A549 (cell line): Measurements from ENCODE around the gene TRAPPC12. TPM values are rescaled to one million over a fixed set of nuclear protein-coding genes. Genes with fewer than 3 reads are reported as not detected.

Source experiments
- ATAC-seq, 2 experiments: fragments of 200-7000 bp in 1 of 2; fragments of >200 bp in 1 of 2; cut with Nextera tagmentation in 1 of 2; cut with Tn5 transposase in 1 of 2; 3 replicates each; pipeline versions ENCODE4 v1.8.0 to v1.9.1; 2018 to 2020; ENCODE audit warnings: mild to moderate bottlenecking in 1 of 2, moderate library complexity in 1 of 2
- CTCF ChIA-PET: fragments of 300-600 bp; sonication (Branson Sonifier 250); formaldehyde crosslinking; extraction: SDS; loops from one replicate; lab custom pipeline; 2021; ENCODE audit warnings: antibody characterized with exemption, inconsistent platforms; lab: Yijun Ruan, JAX
- POLR2A ChIA-PET: fragments of 350-600 bp; formaldehyde crosslinking; extraction: SDS; loops from one replicate; lab custom pipeline; 2021; ENCODE audit warnings: antibody characterized with exemption, inconsistent platforms; lab: Yijun Ruan, JAX
- DNase-seq, 2 experiments: peaks; one replicate each; pipeline versions ENCODE4 v3.0.0 to v3.0.0-alpha.2; 2011 to 2016; ENCODE audit warnings: low read depth in 1 of 2, low spot score in 1 of 2
- FAIRE-seq: peaks from 2 replicates; lab custom pipeline; 2011; peaks lifted over from hg19 to GRCh38; lab: Jason Lieb, UNC
- H3K27ac ChIP-seq, 2 experiments: fragments of >200 bp; sonication (Bioruptor Twin); formaldehyde crosslinking; 3 replicates each; pipeline ENCODE4 v1.5.1; 2016 to 2017
- H3K4me1 ChIP-seq: fragments of >200 bp; sonication (Bioruptor Twin); formaldehyde crosslinking; 3 replicates; pipeline ENCODE4 v1.6.1; 2016
- H3K4me2 ChIP-seq: fragments of >200 bp; sonication (Bioruptor Twin); formaldehyde crosslinking; 3 replicates; pipeline ENCODE4 v1.6.1; 2016
- H3K4me3 ChIP-seq: fragments of >200 bp; sonication (Bioruptor Twin); formaldehyde crosslinking; 3 replicates; pipeline ENCODE4 v1.5.1; 2016
- H3K9me3 ChIP-seq: fragments of >200 bp; sonication (Bioruptor Twin); formaldehyde crosslinking; 3 replicates; pipeline ENCODE4 v1.6.1; 2016
- BHLHE40 ChIP-seq: IDR thresholded peaks from 2 replicates; pipeline ENCODE4 v1.6.1; 2012; ENCODE audit warnings: low read depth, low read length, inconsistent platforms
- CBX2 ChIP-seq: fragments of 200-600 bp; sonication (generic); IDR thresholded peaks from 2 replicates; pipeline ENCODE4 v1.6.1; 2016; ENCODE audit warnings: low read depth, mild to moderate bottlenecking, borderline replicate concordance
- CEBPB ChIP-seq, 2 experiments: fragments of >200 bp in 1 of 2; sonication (Bioruptor Twin) in 1 of 2; formaldehyde crosslinking in 1 of 2; IDR thresholded peaks; 2 replicates each; pipeline ENCODE4 v1.6.1; 2012 to 2016
- EHF ChIP-seq: fragments of 250-450 bp; sonication (Bioruptor Pico); IDR thresholded peaks from 2 replicates; pipeline ENCODE4 v1.5.0; 2020; ENCODE audit warnings: mild to moderate bottlenecking
- EHMT2 ChIP-seq: fragments of 200-600 bp; sonication (generic); IDR thresholded peaks from 2 replicates; pipeline ENCODE4 v1.6.1; 2016; ENCODE audit warnings: antibody characterized with exemption, low read depth, mild to moderate bottlenecking, moderate library complexity
- EP300 ChIP-seq, 2 experiments: fragments of >200 bp; sonication (Bioruptor Twin); formaldehyde crosslinking; IDR thresholded peaks; 2 replicates in 1 of 2; 3 replicates in 1 of 2; pipeline ENCODE4 v1.6.1; 2016 to 2017
- FOSL2 ChIP-seq, 2 experiments: fragments of 450-650 bp in 1 of 2; fragments of >200 bp in 1 of 2; sonication (Bioruptor Twin) in 1 of 2; formaldehyde crosslinking; IDR thresholded peaks; 2 replicates each; pipeline versions ENCODE4 v1.5.0 to v1.6.1; 2016 to 2020; ENCODE audit warnings: mild to moderate bottlenecking in 1 of 2, moderate library complexity in 1 of 2
- GATA3 ChIP-seq: IDR thresholded peaks from 2 replicates; pipeline ENCODE4 v1.6.1; 2012; ENCODE audit warnings: borderline replicate concordance
- HDAC2 ChIP-seq: fragments of 200-600 bp; sonication (generic); IDR thresholded peaks from 2 replicates; pipeline ENCODE4 v1.6.1; 2016
- HEYL ChIP-seq: fragments of 250-450 bp; sonication (Bioruptor Pico); IDR thresholded peaks from 2 replicates; pipeline ENCODE4 v1.8.0; 2021; ENCODE audit warnings: mild to moderate bottlenecking, moderate library complexity
- HOXB13 ChIP-seq: fragments of 250-450 bp; sonication (Bioruptor Pico); IDR thresholded peaks from 2 replicates; pipeline ENCODE4 v1.5.0; 2020; ENCODE audit warnings: low read depth, mild to moderate bottlenecking, moderate library complexity
- JUNB ChIP-seq: fragments of >200 bp; sonication (Bioruptor Twin); formaldehyde crosslinking; IDR thresholded peaks from 2 replicates; pipeline ENCODE4 v1.6.1; 2016
- KDM1A ChIP-seq: fragments of 200-600 bp; sonication (generic); IDR thresholded peaks from 2 replicates; pipeline ENCODE4 v1.6.1; 2016; ENCODE audit warnings: low read depth, mild to moderate bottlenecking
- NPAS2 ChIP-seq: fragments of 250-450 bp; sonication (Bioruptor Pico); IDR thresholded peaks from 2 replicates; pipeline ENCODE4 v1.8.0; 2022; ENCODE audit warnings: mild to moderate bottlenecking, moderate library complexity, borderline replicate concordance
- PHF8 ChIP-seq: fragments of 200-600 bp; sonication (generic); IDR thresholded peaks from 2 replicates; pipeline ENCODE4 v1.6.1; 2016; ENCODE audit warnings: low read depth, mild to moderate bottlenecking, antibody characterized with exemption, moderate library complexity, borderline replicate concordance
- SREBF2 ChIP-seq: fragments of 450-650 bp; IDR thresholded peaks from 2 replicates; pipeline ENCODE4 v1.6.1; 2014; ENCODE audit warnings: mild to moderate bottlenecking, moderate library complexity
- TP53 ChIP-seq: fragments of 250-450 bp; sonication (Bioruptor Pico); IDR thresholded peaks from 2 replicates; pipeline ENCODE4 v1.5.0; 2021; ENCODE audit warnings: mild to moderate bottlenecking, moderate library complexity
- ZNF302 ChIP-seq: fragments of 250-450 bp; sonication (Bioruptor Pico); IDR thresholded peaks from 2 replicates; pipeline ENCODE4 v1.9.0; 2021; ENCODE audit warnings: inconsistent platforms, mild to moderate bottlenecking, moderate library complexity
- ZSCAN20 ChIP-seq: fragments of 250-450 bp; sonication (Bioruptor Pico); IDR thresholded peaks from 2 replicates; pipeline ENCODE4 v1.8.0; 2022; ENCODE audit warnings: mild to moderate bottlenecking, moderate library complexity
- WGBS: methylation state at CpG from one replicate; pipeline ENCODE4 v1.1.6; 2017; ENCODE audit errors: missing lambda C conversion rate; 5-methylcytosine and 5-hydroxymethylcytosine counted together
- polyA plus RNA-seq, 4 experiments: library from polyadenylated mRNA; depleted of rRNA in 3 of 4; stranded (reverse); fragments of >200 nt; fragmentation: RNase III in 1 of 4; extraction: RNeasy Plus Mini Kit Qiagen cat#74134 plus additional on column Dnase treatment in 1 of 4; gene quantifications; 2 replicates in 3 of 4; 3 replicates in 1 of 4; pipeline ENCODE4 v1.2.3, GENCODE V29; 2011 to 2017
- TF ChIP-seq, protein P1 (sequence below): fragments of >200 bp; sonication (Bioruptor Twin); formaldehyde crosslinking; IDR thresholded peaks from 3 replicates; pipeline ENCODE4 v1.5.1; 2016
- TF ChIP-seq, protein P2 (sequence below): fragments of 200-600 bp; sonication (generic); IDR thresholded peaks from 2 replicates; pipeline ENCODE4 v1.6.1; 2016; ENCODE audit warnings: antibody characterized with exemption, mild to moderate bottlenecking, moderate library complexity
- TF ChIP-seq, protein P3 (sequence below): fragments of 450-650 bp; IDR thresholded peaks from 2 replicates; pipeline ENCODE4 v1.6.1; 2014; ENCODE audit warnings: antibody characterized with exemption
- TF ChIP-seq, protein P4 (sequence below): fragments of >200 bp; sonication (Bioruptor Twin); formaldehyde crosslinking; IDR thresholded peaks from 2 replicates; pipeline ENCODE4 v1.6.1; 2016
- TF ChIP-seq, protein P5 (sequence below): fragments of 250-450 bp; sonication (Bioruptor Pico); IDR thresholded peaks from 2 replicates; pipeline ENCODE4 v1.5.0; 2020; ENCODE audit warnings: low read depth, mild to moderate bottlenecking, moderate library complexity
- TF ChIP-seq, protein P6 (sequence below): fragments of 150-350 bp; IDR thresholded peaks from 2 replicates; pipeline ENCODE4 v1.6.1; 2014; ENCODE audit warnings: low read depth, mild to moderate bottlenecking, low read length
- TF ChIP-seq, protein P7 (sequence below): fragments of 250-450 bp; sonication (Bioruptor Pico); IDR thresholded peaks from 2 replicates; pipeline ENCODE4 v1.5.0; 2021; ENCODE audit warnings: mild to moderate bottlenecking, moderate library complexity, borderline replicate concordance

Gene TRAPPC12
- polyA plus RNA-seq, 2 of the 4 experiments (the other 2 are of a cell fraction), result 42.3 to 55.0 TPM

DNA sequence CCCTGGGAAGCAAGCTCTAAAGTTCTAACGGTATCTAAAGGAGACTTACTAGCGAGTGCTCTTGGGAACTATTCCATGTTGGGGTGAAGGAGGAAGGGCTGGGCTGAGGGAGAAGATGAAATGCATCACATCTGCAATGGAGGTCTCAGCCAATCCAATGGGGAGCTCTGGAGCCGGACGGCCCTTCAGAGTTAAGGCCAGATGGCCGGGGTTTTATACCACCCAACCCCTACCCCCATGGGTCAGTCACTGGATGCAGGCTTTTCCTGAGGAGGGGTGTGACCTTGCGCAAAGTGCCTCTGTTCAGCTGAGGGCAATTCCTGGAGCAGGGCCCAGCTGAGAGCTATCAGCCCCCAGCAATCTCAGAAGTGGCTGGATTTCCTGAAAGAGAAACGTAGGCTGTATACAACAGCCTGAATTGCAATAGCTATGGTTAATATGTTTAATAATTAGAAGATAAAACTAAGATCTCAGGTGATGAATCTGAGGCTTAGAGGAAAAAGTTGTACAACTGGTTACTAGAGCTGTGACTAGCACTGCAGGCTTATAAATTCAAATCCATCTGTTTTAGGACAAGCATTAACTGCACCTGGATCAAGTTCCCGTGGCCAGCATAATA, 23.4 kb upstream of the TRAPPC12 start:
- ChIA-PET CTCF (no interaction called here), POLR2A (no interaction called here)
- TF ChIP-seq PHF8, result no peak
- TF ChIP-seq, protein P1, sequence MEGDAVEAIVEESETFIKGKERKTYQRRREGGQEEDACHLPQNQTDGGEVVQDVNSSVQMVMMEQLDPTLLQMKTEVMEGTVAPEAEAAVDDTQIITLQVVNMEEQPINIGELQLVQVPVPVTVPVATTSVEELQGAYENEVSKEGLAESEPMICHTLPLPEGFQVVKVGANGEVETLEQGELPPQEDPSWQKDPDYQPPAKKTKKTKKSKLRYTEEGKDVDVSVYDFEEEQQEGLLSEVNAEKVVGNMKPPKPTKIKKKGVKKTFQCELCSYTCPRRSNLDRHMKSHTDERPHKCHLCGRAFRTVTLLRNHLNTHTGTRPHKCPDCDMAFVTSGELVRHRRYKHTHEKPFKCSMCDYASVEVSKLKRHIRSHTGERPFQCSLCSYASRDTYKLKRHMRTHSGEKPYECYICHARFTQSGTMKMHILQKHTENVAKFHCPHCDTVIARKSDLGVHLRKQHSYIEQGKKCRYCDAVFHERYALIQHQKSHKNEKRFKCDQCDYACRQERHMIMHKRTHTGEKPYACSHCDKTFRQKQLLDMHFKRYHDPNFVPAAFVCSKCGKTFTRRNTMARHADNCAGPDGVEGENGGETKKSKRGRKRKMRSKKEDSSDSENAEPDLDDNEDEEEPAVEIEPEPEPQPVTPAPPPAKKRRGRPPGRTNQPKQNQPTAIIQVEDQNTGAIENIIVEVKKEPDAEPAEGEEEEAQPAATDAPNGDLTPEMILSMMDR, result no peak
- TF ChIP-seq FOSL2 (IDR thresholded peaks at IDR 0.05), result no peak
- no peak for TF ChIP-seq FOSL2 (CRISPR knock-in tag; IDR thresholded peaks at IDR 0.05)
- no peak for TF ChIP-seq TP53 (CRISPR knock-in tag)
- no peak for TF ChIP-seq KDM1A
- no peak for TF ChIP-seq SREBF2
- no peak for TF ChIP-seq ZNF302 (CRISPR knock-in tag)
- TF ChIP-seq EHF, result no peak
- TF ChIP-seq, protein P2, sequence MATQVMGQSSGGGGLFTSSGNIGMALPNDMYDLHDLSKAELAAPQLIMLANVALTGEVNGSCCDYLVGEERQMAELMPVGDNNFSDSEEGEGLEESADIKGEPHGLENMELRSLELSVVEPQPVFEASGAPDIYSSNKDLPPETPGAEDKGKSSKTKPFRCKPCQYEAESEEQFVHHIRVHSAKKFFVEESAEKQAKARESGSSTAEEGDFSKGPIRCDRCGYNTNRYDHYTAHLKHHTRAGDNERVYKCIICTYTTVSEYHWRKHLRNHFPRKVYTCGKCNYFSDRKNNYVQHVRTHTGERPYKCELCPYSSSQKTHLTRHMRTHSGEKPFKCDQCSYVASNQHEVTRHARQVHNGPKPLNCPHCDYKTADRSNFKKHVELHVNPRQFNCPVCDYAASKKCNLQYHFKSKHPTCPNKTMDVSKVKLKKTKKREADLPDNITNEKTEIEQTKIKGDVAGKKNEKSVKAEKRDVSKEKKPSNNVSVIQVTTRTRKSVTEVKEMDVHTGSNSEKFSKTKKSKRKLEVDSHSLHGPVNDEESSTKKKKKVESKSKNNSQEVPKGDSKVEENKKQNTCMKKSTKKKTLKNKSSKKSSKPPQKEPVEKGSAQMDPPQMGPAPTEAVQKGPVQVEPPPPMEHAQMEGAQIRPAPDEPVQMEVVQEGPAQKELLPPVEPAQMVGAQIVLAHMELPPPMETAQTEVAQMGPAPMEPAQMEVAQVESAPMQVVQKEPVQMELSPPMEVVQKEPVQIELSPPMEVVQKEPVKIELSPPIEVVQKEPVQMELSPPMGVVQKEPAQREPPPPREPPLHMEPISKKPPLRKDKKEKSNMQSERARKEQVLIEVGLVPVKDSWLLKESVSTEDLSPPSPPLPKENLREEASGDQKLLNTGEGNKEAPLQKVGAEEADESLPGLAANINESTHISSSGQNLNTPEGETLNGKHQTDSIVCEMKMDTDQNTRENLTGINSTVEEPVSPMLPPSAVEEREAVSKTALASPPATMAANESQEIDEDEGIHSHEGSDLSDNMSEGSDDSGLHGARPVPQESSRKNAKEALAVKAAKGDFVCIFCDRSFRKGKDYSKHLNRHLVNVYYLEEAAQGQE, result no peak
- no peak for TF ChIP-seq BHLHE40
- no peak for TF ChIP-seq EP300 (IDR thresholded peaks at IDR 0.05)
- no peak for TF ChIP-seq CEBPB (IDR thresholded peaks at IDR 0.05)
- FAIRE-seq (no peak), ATAC-seq (no peak), DNase-seq (no peak)
- H3K4me1 ChIP-seq, result no peaks in the 10 kb centered on the region
- WGBS, result 93% methylated on average over 8 of the region's 8 CpGs
- no peak overlapping the region for H3K27ac ChIP-seq
- H3K9me3 ChIP-seq, result no peaks in the 10 kb centered on the region; the same call in 2 of the 3 replicates
- H3K4me2 ChIP-seq, result no peak overlapping the region
- H3K4me3 ChIP-seq, result no peak overlapping the region

DNA sequence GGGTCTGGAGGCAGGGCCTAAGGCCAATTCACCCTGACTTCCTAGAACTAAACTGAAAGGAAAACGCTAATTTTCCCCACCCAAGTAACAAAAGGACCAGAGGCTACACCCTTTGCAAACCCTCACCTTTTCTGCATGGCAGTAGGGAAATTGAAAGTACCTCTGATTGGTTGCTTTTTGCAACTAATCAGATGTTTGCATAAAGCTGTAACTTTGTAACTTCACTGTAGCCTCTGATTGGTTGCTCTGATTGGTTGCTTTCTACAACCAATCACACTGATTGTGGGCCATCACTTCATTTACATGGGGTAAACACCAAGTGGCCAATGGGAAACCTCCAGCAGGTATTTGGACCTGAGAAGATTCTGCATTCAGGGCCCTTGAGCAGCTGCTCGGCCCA, 22.7 kb upstream of the TRAPPC12 start:
- ChIA-PET CTCF (no interaction called here), POLR2A (no interaction called here)
- no peak overlapping the region for H3K27ac ChIP-seq
- no peaks in the 10 kb centered on the region; the same call in 2 of the 3 replicates for H3K9me3 ChIP-seq
- ATAC-seq, result no peak
- H3K4me1 ChIP-seq, result no peaks in the 10 kb centered on the region
- H3K4me2 ChIP-seq, result no peak overlapping the region
- H3K4me3 ChIP-seq, result no peak overlapping the region
- WGBS, result 73% methylated on average over 2 of the region's 2 CpGs
- no peak for FAIRE-seq
- no peak for DNase-seq
- no peak for TF ChIP-seq NPAS2 (CRISPR knock-in tag)
- no peak for TF ChIP-seq ZSCAN20
- TF ChIP-seq GATA3, result no peak
- TF ChIP-seq HDAC2, result no peak
- TF ChIP-seq, protein P3, sequence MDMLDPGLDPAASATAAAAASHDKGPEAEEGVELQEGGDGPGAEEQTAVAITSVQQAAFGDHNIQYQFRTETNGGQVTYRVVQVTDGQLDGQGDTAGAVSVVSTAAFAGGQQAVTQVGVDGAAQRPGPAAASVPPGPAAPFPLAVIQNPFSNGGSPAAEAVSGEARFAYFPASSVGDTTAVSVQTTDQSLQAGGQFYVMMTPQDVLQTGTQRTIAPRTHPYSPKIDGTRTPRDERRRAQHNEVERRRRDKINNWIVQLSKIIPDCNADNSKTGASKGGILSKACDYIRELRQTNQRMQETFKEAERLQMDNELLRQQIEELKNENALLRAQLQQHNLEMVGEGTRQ, result no peak
- TF ChIP-seq, protein P4, sequence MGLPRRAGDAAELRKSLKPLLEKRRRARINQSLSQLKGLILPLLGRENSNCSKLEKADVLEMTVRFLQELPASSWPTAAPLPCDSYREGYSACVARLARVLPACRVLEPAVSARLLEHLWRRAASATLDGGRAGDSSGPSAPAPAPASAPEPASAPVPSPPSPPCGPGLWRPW, result no peak
- TF ChIP-seq HEYL (CRISPR knock-in tag), result no peak
- TF ChIP-seq JUNB, result no peak
- TF ChIP-seq ZNF302 (CRISPR knock-in tag), result no peak
- no peak for TF ChIP-seq EHMT2
- TF ChIP-seq CBX2, result no peak
- TF ChIP-seq HOXB13 (CRISPR knock-in tag), result no peak
- TF ChIP-seq, protein P5, sequence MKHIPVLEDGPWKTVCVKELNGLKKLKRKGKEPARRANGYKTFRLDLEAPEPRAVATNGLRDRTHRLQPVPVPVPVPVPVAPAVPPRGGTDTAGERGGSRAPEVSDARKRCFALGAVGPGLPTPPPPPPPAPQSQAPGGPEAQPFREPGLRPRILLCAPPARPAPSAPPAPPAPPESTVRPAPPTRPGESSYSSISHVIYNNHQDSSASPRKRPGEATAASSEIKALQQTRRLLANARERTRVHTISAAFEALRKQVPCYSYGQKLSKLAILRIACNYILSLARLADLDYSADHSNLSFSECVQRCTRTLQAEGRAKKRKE (CRISPR knock-in tag), result no peak
- TF ChIP-seq, protein P6, sequence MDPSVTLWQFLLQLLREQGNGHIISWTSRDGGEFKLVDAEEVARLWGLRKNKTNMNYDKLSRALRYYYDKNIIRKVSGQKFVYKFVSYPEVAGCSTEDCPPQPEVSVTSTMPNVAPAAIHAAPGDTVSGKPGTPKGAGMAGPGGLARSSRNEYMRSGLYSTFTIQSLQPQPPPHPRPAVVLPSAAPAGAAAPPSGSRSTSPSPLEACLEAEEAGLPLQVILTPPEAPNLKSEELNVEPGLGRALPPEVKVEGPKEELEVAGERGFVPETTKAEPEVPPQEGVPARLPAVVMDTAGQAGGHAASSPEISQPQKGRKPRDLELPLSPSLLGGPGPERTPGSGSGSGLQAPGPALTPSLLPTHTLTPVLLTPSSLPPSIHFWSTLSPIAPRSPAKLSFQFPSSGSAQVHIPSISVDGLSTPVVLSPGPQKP, result no peak
- TF ChIP-seq, protein P7, sequence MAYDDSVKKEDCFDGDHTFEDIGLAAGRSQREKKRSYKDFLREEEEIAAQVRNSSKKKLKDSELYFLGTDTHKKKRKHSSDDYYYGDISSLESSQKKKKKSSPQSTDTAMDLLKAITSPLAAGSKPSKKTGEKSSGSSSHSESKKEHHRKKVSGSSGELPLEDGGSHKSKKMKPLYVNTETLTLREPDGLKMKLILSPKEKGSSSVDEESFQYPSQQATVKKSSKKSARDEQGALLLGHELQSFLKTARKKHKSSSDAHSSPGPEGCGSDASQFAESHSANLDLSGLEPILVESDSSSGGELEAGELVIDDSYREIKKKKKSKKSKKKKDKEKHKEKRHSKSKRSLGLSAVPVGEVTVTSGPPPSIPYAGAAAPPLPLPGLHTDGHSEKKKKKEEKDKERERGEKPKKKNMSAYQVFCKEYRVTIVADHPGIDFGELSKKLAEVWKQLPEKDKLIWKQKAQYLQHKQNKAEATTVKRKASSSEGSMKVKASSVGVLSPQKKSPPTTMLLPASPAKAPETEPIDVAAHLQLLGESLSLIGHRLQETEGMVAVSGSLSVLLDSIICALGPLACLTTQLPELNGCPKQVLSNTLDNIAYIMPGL (CRISPR knock-in tag), result no peak
